Mesenchymal stem cell (in vitro differentiated cells and primary cell): ENCODE results near the gene PANK2.
"Not testable (repeated sequence)": the region's sequence is repeated elsewhere in the genome, so short reads cannot be mapped to it uniquely, and the experiment has no call there.

ENCODE experiments used
- DNase-seq: peaks from one replicate; pipeline ENCODE4 v3.0.0-alpha.2; 2013
- H2AFZ ChIP-seq: one replicate; pipeline ENCODE4 v1.6.1; 2013; ENCODE audit warnings: low read depth, mild to moderate bottlenecking, control low read depth, inconsistent platforms, low read length, moderate library complexity
- H2AK5ac ChIP-seq: 2 replicates; pipeline ENCODE4 v1.6.1; 2013; ENCODE audit warnings: low read length, moderate library complexity, mild to moderate bottlenecking, inconsistent platforms; ENCODE audit not compliant: severe bottlenecking
- H2BK120ac ChIP-seq: one replicate; pipeline ENCODE4 v1.6.1; 2013; ENCODE audit warnings: low read depth, mild to moderate bottlenecking, inconsistent platforms, low read length, moderate library complexity
- H2BK12ac ChIP-seq, 2 experiments: one replicate each; pipeline ENCODE4 v1.6.1; 2013; ENCODE audit warnings: inconsistent platforms in 2 of 2, low read length in 2 of 2, mild to moderate bottlenecking in 2 of 2, moderate library complexity in 2 of 2, control low read depth in 1 of 2
- H2BK15ac ChIP-seq: one replicate; pipeline ENCODE4 v1.6.1; 2013; ENCODE audit warnings: mild to moderate bottlenecking, low read depth, inconsistent platforms; ENCODE audit not compliant: poor library complexity, severe bottlenecking
- H2BK5ac ChIP-seq: 2 replicates; pipeline ENCODE4 v1.6.1; 2013; ENCODE audit warnings: low read depth, mild to moderate bottlenecking, low read length, control low read depth, inconsistent platforms; ENCODE audit not compliant: poor library complexity, severe bottlenecking
- H3K14ac ChIP-seq, 2 experiments: one replicate each; pipeline ENCODE4 v1.6.1; 2013; ENCODE audit warnings: inconsistent platforms in 2 of 2, low read length in 2 of 2, control low read depth in 1 of 2, mild to moderate bottlenecking in 1 of 2, moderate library complexity in 1 of 2
- H3K18ac ChIP-seq, 2 experiments: one replicate each; pipeline ENCODE4 v1.6.1; 2013; ENCODE audit warnings: inconsistent platforms in 2 of 2, low read length in 2 of 2, control low read depth in 1 of 2, low read depth in 1 of 2, mild to moderate bottlenecking in 1 of 2
- H3K23ac ChIP-seq, 2 experiments: one replicate each; pipeline ENCODE4 v1.6.1; 2013; ENCODE audit warnings: inconsistent platforms in 2 of 2, low read length in 2 of 2, mild to moderate bottlenecking in 2 of 2, moderate library complexity in 2 of 2, control low read depth in 1 of 2
- H3K27ac ChIP-seq: 2 replicates; pipeline ENCODE4 v1.5.1; 2013; ENCODE audit warnings: mild to moderate bottlenecking, moderate library complexity, low read length, control low read depth, inconsistent platforms; ENCODE audit not compliant: poor library complexity, severe bottlenecking
- H3K27me3 ChIP-seq, 2 experiments: 2 replicates each; pipeline versions ENCODE4 v1.6.1 to v1.7.0; 2013; ENCODE audit warnings: low read length in 2 of 2, mild to moderate bottlenecking in 2 of 2, moderate library complexity in 2 of 2, control low read depth in 1 of 2, inconsistent platforms in 1 of 2; ENCODE audit not compliant: control insufficient read depth in 1 of 2, insufficient read depth in 1 of 2
- H3K36me3 ChIP-seq, 2 experiments: 2 replicates each; pipeline versions ENCODE4 v1.6.1 to v1.7.0; 2013; ENCODE audit warnings: low read length in 2 of 2, control low read depth in 1 of 2, inconsistent platforms in 1 of 2, low read depth in 1 of 2, mild to moderate bottlenecking in 1 of 2; ENCODE audit not compliant: insufficient read depth in 2 of 2, control insufficient read depth in 1 of 2
- H3K4ac ChIP-seq, 2 experiments: one replicate each; pipeline ENCODE4 v1.6.1; 2013; ENCODE audit warnings: inconsistent platforms in 2 of 2, low read length in 2 of 2, mild to moderate bottlenecking in 2 of 2, moderate library complexity in 2 of 2, control low read depth in 1 of 2, low read depth in 1 of 2
- H3K4me1 ChIP-seq: 2 replicates; pipeline ENCODE4 v1.6.1; 2013; ENCODE audit warnings: low read depth, low read length, control low read depth; ENCODE audit not compliant: control insufficient read depth, insufficient read depth
- H3K4me2 ChIP-seq: 2 replicates; pipeline ENCODE4 v1.6.1; 2013; ENCODE audit warnings: low read length, mild to moderate bottlenecking, inconsistent platforms; ENCODE audit not compliant: poor library complexity, severe bottlenecking
- H3K4me3 ChIP-seq, 2 experiments: 2 replicates each; pipeline versions ENCODE4 v1.5.1 to v1.7.0; 2013; ENCODE audit warnings: low read length in 2 of 2, mild to moderate bottlenecking in 2 of 2, control low read depth in 1 of 2, low read depth in 1 of 2; ENCODE audit not compliant: insufficient read depth in 1 of 2
- H3K79me1 ChIP-seq: replicated peaks from 2 replicates; pipeline ENCODE4 v1.6.1; 2013; ENCODE audit warnings: mild to moderate bottlenecking, control low read depth, low read length, inconsistent platforms; ENCODE audit not compliant: poor library complexity, severe bottlenecking
- H3K9ac ChIP-seq: 2 replicates; pipeline ENCODE4 v1.7.0; 2013; ENCODE audit warnings: mild to moderate bottlenecking, low read length, moderate library complexity
- H3K9me3 ChIP-seq: 2 replicates; pipeline ENCODE4 v1.7.0; 2013; ENCODE audit warnings: mild to moderate bottlenecking, low read length; ENCODE audit not compliant: control insufficient read depth
- H4K8ac ChIP-seq: one replicate; pipeline ENCODE4 v1.6.1; 2013; ENCODE audit warnings: inconsistent platforms, mild to moderate bottlenecking, low read length, moderate library complexity
- H4K91ac ChIP-seq: one replicate; pipeline ENCODE4 v1.6.1; 2013; ENCODE audit warnings: mild to moderate bottlenecking, low read length, inconsistent platforms
- WGBS: methylation state at CpG from one replicate; pipeline ENCODE4 v1.1.7; 2013; ENCODE audit warnings: mixed read lengths; 5-methylcytosine and 5-hydroxymethylcytosine counted together

PANK2 gene

DNA sequence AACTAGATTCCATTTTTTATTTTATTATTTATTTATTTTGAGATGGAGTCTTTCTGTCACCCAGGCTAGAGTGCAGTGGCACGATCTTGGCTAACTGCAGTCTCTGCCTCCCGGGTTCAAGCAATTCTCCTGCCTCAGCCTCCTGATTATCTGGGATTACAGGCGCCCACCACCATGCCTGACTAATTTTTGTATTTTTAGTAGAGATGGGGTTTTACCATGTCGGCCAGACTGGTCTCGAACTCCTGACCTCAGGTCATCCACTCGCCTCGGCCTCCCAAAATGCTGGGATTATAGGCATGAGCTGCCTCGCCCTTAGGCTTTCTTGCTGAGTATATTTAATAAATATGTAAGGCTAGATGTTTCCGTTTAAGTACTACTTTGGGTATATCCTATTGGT is 9.0 kb downstream of the PANK2 start:
- not testable (repeated sequence) for H3K9ac ChIP-seq, H2BK5ac ChIP-seq, H3K23ac ChIP-seq, DNase-seq, H2BK12ac ChIP-seq, H3K4me2 ChIP-seq, H2AK5ac ChIP-seq, H3K9me3 ChIP-seq, H4K8ac ChIP-seq, H4K91ac ChIP-seq, H3K4me3 ChIP-seq, H3K27ac ChIP-seq, H2AFZ ChIP-seq, H3K4ac ChIP-seq, H3K14ac ChIP-seq, H2BK120ac ChIP-seq, H3K79me1 ChIP-seq, H3K18ac ChIP-seq, H2BK15ac ChIP-seq, H3K27me3 ChIP-seq
- Histone ChIP-seq H3K4me1 (peaks cover 17% of the 10 kb centered on the region), H3K36me3 (peaks cover 7 to 11% of the 10 kb centered on the region in 2 experiments)
- WGBS, result 98% methylated on average over 6 of the region's 9 CpGs

DNA sequence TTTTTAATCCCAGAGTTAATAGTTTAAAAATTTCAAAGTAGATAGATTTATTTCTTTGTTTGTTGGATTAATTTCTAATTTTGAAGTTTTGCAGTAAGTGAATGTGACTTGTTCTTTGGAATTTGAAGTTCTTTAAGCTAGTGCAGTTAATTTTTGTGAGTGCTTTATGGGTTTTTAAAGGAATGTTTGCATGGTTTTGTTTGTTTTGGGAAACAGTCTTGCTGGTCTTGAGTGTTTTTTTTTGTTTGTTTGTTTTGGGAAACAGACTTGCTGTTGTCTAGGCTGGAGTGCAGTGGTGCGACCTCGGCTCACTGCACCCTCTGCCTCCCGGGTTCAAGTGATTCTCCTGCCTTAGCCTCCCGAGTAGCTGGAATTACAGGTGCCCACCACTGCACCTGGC is 9.5 kb downstream of the PANK2 start:
- Histone ChIP-seq H2BK5ac (no peak overlapping the region), H3K79me1 (no peaks in the 10 kb centered on the region), H4K91ac (no peak overlapping the region), H3K18ac (no peak overlapping the region), H3K9ac (no peak overlapping the region), H3K4me2 (no peak overlapping the region), H2BK15ac (no peak overlapping the region), H3K4me3 (no peak overlapping the region), H3K23ac (no peak overlapping the region), H3K4ac (no peak overlapping the region), H2AK5ac (no peak overlapping the region), H3K27ac (no peak overlapping the region), H2BK120ac (no peak overlapping the region), H4K8ac (no peak overlapping the region), H3K36me3 (peaks cover 7 to 11% of the 10 kb centered on the region in 2 experiments), H3K27me3 (no peaks in the 10 kb centered on the region), H2AFZ (no peak overlapping the region), H3K4me1 (peaks cover 15% of the 10 kb centered on the region), H3K9me3 (no peaks in the 10 kb centered on the region), H3K14ac (no peak overlapping the region), H2BK12ac (no peak overlapping the region)
- whole genome bisulfite sequencing, result 88% methylated on average over 4 of the region's 4 CpGs
- DNase-seq, result no peak

GRCh38 chr20:3900187-3900604 is 11.0 kb downstream of the PANK2 start:
- Histone ChIP-seq H2AFZ (no peak overlapping the region), H3K4me2 (no peak overlapping the region), H4K8ac (no peak overlapping the region), H3K27me3 (no peaks in the 10 kb centered on the region), H2BK15ac (no peak overlapping the region), H2BK120ac (no peak overlapping the region), H3K23ac (no peak overlapping the region), H2BK5ac (no peak overlapping the region), H3K18ac (no peak overlapping the region), H3K14ac (no peak overlapping the region), H3K4me1 (peaks cover 12% of the 10 kb centered on the region), H3K79me1 (no peaks in the 10 kb centered on the region), H3K4ac (no peak overlapping the region), H4K91ac (no peak overlapping the region), H3K36me3 (peaks cover 2 to 8% of the 10 kb centered on the region in 2 experiments), H3K27ac (no peak overlapping the region), H2AK5ac (no peak overlapping the region), H2BK12ac (no peak overlapping the region), H3K9ac (no peak overlapping the region), H3K4me3 (no peak overlapping the region), H3K9me3 (no peaks in the 10 kb centered on the region)
- WGBS, result 80% methylated on average over 2 of the region's 3 CpGs
- DNase-seq, result no peak

DNA sequence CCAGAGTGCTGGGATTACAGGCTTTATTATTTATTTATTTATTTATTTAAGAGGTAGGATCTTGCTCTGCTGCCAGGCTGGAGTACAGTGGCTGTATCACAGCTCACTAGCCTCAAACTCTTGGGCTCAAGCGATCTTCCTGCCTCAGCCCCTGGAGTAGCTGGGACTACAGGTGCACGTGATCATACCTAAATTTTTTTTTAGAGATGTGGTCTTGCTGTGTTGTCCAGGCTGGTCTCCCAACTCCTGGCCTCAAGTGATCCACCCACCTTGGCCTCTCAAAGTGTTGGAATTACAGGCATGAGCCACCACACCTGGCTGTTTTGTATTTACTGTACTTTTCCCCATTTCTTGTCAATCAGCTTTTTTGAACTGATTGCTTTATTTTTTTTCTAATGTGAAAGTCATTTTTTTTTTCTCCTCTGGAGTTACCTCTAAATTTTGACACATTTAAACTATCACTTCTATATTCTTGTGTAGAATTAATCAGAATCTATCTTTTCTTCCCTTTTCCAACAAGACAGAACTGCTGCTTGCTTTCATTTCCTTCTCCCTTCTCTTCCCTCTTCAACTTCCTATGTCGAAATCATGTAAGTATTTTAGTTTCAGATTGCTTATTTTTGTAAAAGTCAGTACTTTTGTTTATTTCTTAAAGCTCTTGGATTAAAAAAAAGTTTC is 12.0 kb downstream of the PANK2 start:
- no peak overlapping the region for H2BK5ac ChIP-seq
- H3K27me3 ChIP-seq, result no peaks in the 10 kb centered on the region
- no peak for DNase-seq

More for the DNA sequence above, 12.0 kb downstream of the PANK2 start:
- Histone ChIP-seq H2AFZ (no peak overlapping the region), H3K27ac (no peak overlapping the region), H4K8ac (no peak overlapping the region), H3K4ac (no peak overlapping the region), H4K91ac (no peak overlapping the region), H2AK5ac (no peak overlapping the region), H3K14ac (no peak overlapping the region), H3K4me3 (peak overlapping the region in 1 of 2 experiments; percentile 62), H3K4me1 (peaks cover 11% of the 10 kb centered on the region), H3K4me2 (no peak overlapping the region), H3K9ac (peak overlapping the region; percentile 73), H3K9me3 (no peaks in the 10 kb centered on the region), H2BK15ac (no peak overlapping the region), H3K23ac (no peak overlapping the region), H3K36me3 (peaks cover 2 to 9% of the 10 kb centered on the region in 2 experiments), H2BK12ac (no peak overlapping the region), H3K79me1 (no peaks in the 10 kb centered on the region), H3K18ac (no peak overlapping the region), H2BK120ac (no peak overlapping the region)
- WGBS, result 100% methylated on average over 2 of the region's 3 CpGs
